Astrocyte of the spinal cord (primary cell): ENCODE measurements around the gene HACD2.
A peak's percentile ranks its signal among the peaks of the same experiment; 100 is the strongest.

ENCODE experiments used
- DNase-seq: peaks from one replicate; pipeline ENCODE4 v3.0.0; 2011; ENCODE audit warnings: low read depth, low spot score
- H3K4me3 ChIP-seq: 2 replicates; pipeline ENCODE4 v1.5.1; 2011; ENCODE audit warnings: low read depth, mild to moderate bottlenecking, low read length, moderate library complexity
- CTCF ChIP-seq: IDR thresholded peaks from 2 replicates; pipeline ENCODE4 v1.5.1; 2012; ENCODE audit warnings: low read depth, mild to moderate bottlenecking, low read length, inconsistent platforms
- in situ Hi-C: cut with HindIII; loops from 2 replicates; pipeline ENCODE4 v1.10.0; 2017; ENCODE audit warnings: low sequenced_read_pairs

HACD2 gene

GRCh38 chr3:123457841-123458240 lies 127.0 kb downstream of the HACD2 start:
- no peak for DNase-seq
- no peak overlapping the region for H3K4me3 ChIP-seq
- in situ Hi-C loops: no loop called here
- TF ChIP-seq CTCF: no peak

DNA sequence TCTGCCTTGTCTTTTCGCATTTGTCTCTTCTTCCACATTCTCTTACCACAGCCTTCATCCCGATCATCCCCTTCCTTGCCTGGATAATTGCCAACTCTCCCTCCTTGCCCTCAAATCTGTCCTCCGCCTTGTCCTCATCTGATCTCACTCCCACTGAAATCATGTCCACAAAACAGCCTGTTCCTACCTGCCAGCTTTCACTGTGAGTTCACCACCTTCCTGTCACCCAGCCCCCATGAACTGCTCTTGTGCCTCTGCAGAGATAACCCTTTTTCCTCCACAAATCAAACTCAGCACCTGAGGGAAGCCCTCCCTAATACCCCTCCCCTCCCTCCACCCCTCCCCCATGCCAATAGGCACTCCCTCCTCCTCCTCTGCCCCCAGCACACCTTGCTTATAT lies 131.2 kb downstream of the HACD2 start:
- DNase-seq: no peak

GRCh38 chr3:123451186-123451585 lies 133.7 kb downstream of the HACD2 start:
- DNase-seq: no peak
- in situ Hi-C loops: no loop called here
- no peak overlapping the region for H3K4me3 ChIP-seq
- TF ChIP-seq CTCF: no peak

More for the DNA sequence above, 131.2 kb downstream of the HACD2 start:
- in situ Hi-C loops: no loop called here
- TF ChIP-seq CTCF: no peak
- no peak overlapping the region for H3K4me3 ChIP-seq

- no peak for DNase-seq
- peak overlapping the region; percentile 35 for H3K4me3 ChIP-seq
- in situ Hi-C loops: no loop called here
- no peak for TF ChIP-seq CTCF
These were observed 134.8 kb downstream of the HACD2 start for GRCh38 chr3:123449997-123450604.

- peak; percentile 9 for DNase-seq
- in situ Hi-C loops: no loop called here
- no peak for TF ChIP-seq CTCF
- peak overlapping the region; percentile 35 for H3K4me3 ChIP-seq
These were observed 135.5 kb downstream of the HACD2 start for GRCh38 chr3:123449102-123449996.

- in situ Hi-C loops: no loop called here
- H3K4me3 ChIP-seq: peak within 1 kb of the TSS; percentile 35
- DNase-seq: no peak
- no peak for TF ChIP-seq CTCF
These were observed 136.2 kb downstream of the HACD2 start, which contains the start of gene ADCY5 for GRCh38 chr3:123448536-123449101. TSS of gene ADCY5 (minus strand) at chr3:123449090. CDS start at chr3:123448545, 545 bp downstream.
